GM19468 (cell line): Measurements from ENCODE around the gene RPS27L.
"Not testable (repeated sequence)": the region's sequence is repeated elsewhere in the genome, so short reads cannot be mapped to it uniquely, and the experiment has no call there.

ENCODE experiments used
- ATAC-seq: cut with Tn5 transposase; IDR thresholded peaks from one replicate; pipeline ENCODE4 v1.9.1; 2021; ENCODE audit warnings: mild to moderate bottlenecking, moderate library complexity, moderate number of reproducible peaks; ENCODE audit not compliant: unreplicated experiment; ENCODE audit errors: extremely low read depth

The RPS27L gene

DNA sequence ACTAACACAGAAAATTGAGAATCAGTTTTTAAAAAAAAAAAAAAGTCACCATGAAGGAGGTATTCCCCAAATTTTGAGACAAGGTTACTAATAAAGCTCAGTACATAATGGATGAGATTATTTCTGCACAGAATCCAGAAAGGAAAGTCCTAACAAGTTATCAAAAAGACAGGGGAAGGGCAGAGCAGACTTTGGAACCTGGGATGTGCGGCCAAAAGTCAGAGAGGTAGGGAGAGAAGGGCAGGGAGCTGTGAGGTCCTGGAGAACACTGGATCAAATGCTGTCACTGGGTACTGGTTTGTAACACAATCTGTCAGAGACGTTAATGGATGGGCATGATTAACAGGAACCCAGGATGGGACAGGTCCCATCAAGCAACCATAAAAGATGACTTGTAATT lies 47.8 kb downstream of the RPS27L start:
- no peak for ATAC-seq

DNA sequence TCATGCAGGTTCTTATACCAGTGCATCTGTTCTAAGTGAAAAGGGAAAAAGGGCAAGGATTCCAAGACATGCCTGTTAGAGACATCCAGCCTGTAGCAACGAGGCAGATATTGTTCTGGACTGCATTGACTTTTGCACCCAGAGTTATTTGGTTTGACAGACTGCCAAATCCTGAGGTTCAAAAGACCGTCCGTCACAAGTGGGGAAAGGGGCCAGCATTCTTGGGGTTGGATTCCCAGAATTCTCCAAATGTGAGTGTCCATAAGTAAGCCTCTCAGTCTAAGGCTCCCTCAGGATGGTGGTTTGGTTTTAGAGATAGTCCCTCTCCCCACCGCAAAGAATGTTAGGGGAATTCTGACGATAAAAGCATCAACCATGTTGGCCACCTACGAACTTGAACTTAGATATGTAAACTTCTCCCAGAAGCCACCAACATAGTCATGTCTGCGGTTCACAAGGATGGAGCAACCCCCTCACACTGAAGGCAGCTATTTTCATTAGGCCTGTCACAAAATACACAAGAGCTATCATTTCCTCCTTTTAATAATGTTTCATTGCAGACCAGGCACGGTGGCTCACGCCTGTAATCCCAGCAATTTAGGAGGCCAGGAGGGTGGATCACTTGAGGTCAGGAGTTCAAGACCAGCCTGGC lies 49.3 kb downstream of the RPS27L start:
- ATAC-seq = no peak

DNA sequence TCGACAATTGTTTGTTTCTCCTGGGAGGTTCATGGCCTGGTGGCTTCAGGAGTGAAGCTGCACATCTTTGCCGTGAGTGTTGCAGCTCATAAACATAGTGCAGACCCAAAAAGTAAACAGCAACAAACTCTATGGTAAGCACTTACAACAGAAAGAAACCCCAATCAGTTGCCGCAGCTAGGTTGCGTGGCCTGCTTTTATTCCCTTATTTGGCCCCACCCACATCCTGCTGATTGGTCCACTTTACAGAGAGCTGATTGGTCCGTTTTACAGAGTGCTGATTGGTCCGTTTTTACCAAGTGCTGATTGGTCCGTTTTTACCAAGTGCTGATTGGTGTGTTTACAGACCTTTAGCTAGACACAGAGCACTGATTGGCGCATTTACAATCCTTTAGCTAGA lies 51.9 kb downstream of the RPS27L start:
- ATAC-seq = not testable (repeated sequence)

DNA sequence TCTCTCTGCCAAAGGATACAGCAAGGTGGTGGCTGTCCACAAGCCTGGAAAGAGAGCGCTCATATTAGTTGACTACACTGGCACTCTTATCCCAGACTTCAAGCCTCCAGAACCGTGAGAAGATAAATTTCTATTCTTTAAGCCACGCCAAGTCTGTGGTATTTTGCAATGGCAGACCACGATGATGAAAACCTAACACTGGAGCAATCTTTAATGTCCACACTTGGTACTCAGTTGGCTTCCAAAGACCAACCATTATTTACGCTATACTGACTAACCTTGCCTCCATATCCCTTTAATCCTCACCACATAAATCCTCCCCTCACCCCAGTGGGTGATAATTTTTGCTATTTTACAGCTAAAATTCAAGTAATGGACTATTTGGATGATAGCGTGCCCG lies 52.5 kb downstream of the RPS27L start:
- ATAC-seq = no peak

DNA sequence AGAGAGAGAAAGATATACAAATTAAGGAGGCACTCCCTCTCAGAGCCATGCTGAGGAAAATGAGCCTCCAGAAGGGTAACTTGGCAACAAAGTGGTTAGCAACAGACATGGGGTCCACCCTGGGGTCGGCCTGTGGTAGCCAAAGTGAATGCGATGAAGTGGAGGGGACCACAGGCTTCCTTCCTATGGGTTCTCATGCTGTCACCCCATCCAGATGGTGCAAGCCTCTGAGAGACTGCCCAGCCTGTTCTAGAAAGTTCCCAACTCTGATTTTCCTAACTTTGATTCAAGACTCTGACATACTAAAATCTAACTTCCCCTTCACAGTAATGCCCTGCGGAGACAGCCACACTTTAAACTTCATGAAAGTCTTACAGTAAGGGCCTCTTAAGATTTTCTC lies 53.9 kb downstream of the RPS27L start:
- ATAC-seq = no peak

DNA sequence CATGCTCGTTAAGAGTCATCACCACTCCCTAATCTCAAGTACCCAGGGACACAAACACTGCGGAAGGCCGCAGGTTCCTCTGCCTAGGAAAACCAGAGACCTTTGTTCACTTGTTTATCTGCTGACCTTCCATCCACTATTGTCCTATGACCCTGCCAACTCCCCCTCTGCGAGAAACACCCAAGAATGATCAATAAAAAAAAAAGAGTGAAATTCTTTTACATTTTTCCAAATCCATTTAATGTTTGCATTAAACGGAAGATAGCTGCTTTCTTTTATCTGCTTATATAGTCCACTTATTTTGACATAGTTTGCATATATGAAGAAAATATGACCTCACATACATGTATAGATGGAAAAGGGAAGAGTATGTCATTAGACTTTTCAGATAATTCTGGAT lies 57.7 kb downstream of the RPS27L start:
- not testable (repeated sequence) for ATAC-seq

DNA sequence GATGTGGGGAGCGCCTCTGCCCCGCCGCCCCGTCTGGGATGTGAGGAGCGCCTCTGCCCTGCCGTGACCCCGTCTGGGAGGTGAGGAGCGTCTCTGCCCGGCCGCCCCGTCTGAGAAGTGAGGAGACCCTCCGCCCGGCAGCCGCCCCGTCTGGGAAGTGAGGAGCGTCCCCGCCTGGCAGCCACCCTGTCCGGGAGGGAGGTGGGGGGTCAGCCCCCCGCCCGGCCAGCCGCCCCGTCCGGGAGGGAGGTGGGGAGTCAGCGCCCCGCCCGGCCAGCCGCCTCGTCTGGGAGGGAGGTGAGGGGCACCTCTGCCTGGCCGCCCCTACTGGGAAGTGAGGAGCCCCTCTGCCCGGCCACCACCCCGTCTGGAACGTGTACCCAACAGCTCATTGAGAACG lies 58.4 kb downstream of the RPS27L start:
- ATAC-seq = not testable (repeated sequence)
